PC-9 (cell line): ENCODE measurements around the gene GRM7. TPM values are rescaled to one million over a fixed set of nuclear protein-coding genes. Genes with fewer than 3 reads are reported as not detected.

Experiments used
- BruUV-seq: library from RNA; stranded (reverse); fragments of 400-500 nt; replicated peaks from 2 replicates; lab custom pipeline; 2021; lab: Mats Ljungman, UMichigan
- CTCF ChIA-PET: fragments of 300-600 bp; sonication (Branson Sonifier 250); formaldehyde crosslinking; loops from one replicate; lab custom pipeline; 2022; ENCODE audit warnings: antibody characterized with exemption; lab: Charles Lee
- POLR2A ChIA-PET: fragments of 300-600 bp; sonication (Branson Sonifier 250); formaldehyde crosslinking; loops from one replicate; lab custom pipeline; 2022; ENCODE audit warnings: antibody characterized with exemption; ENCODE audit not compliant: unreplicated experiment; lab: Charles Lee
- DNase-seq, 2 experiments: peaks; one replicate each; pipeline versions ENCODE4 v3.0.0 to v3.0.0-alpha.2; 2015 to 2022; ENCODE audit warnings: mixed read lengths in 1 of 2
- H2AFZ ChIP-seq: fragments of 200-600 bp; sonication (generic); 2 replicates; pipeline ENCODE4 v1.8.1; 2017; ENCODE audit warnings: antibody characterized with exemption
- H3F3A ChIP-seq: fragments of 200-600 bp; sonication (generic); 2 replicates; pipeline ENCODE4 v1.8.1; 2017; ENCODE audit warnings: antibody characterized with exemption, mild to moderate bottlenecking, low read depth; ENCODE audit not compliant: insufficient read depth
- H3K27ac ChIP-seq: fragments of 200-600 bp; sonication (generic); 2 replicates; pipeline ENCODE4 v1.6.1; 2016; ENCODE audit warnings: mixed run types
- H3K27me3 ChIP-seq: fragments of 200-600 bp; sonication (generic); 2 replicates; pipeline ENCODE4 v1.6.1; 2016; ENCODE audit warnings: low read depth, mixed run types; ENCODE audit not compliant: insufficient read depth
- H3K36me3 ChIP-seq: fragments of 200-600 bp; sonication (generic); 2 replicates; pipeline ENCODE4 v1.6.1; 2016; ENCODE audit warnings: low read depth, mixed run types
- H3K4me1 ChIP-seq: fragments of 200-600 bp; sonication (generic); replicated peaks from 2 replicates; pipeline ENCODE4 v1.6.1; 2016; ENCODE audit warnings: mixed run types; ENCODE audit not compliant: insufficient read depth
- H3K4me2 ChIP-seq: fragments of 200-600 bp; sonication (generic); 2 replicates; pipeline ENCODE4 v1.6.1; 2017; ENCODE audit warnings: mixed run types
- H3K4me3 ChIP-seq: fragments of 200-600 bp; sonication (generic); 2 replicates; pipeline ENCODE4 v1.6.1; 2016; ENCODE audit warnings: mixed run types
- H3K79me2 ChIP-seq: fragments of 200-600 bp; sonication (generic); 2 replicates; pipeline ENCODE4 v1.6.1; 2017; ENCODE audit warnings: low read depth, mixed run types
- H3K9me2 ChIP-seq: fragments of 200-600 bp; sonication (generic); 2 replicates; pipeline ENCODE4 v1.8.1; 2017; ENCODE audit warnings: mild to moderate bottlenecking; ENCODE audit not compliant: insufficient read depth
- H3K9me3 ChIP-seq: fragments of 200-600 bp; sonication (generic); 2 replicates; pipeline ENCODE4 v1.8.1; 2016; ENCODE audit warnings: low read depth; ENCODE audit not compliant: insufficient read depth
- H4K20me1 ChIP-seq: fragments of 200-600 bp; sonication (generic); 2 replicates; pipeline ENCODE4 v1.8.1; 2017; ENCODE audit not compliant: insufficient read depth
- EZH2 ChIP-seq: fragments of 200-600 bp; sonication (generic); IDR thresholded peaks from 2 replicates; pipeline ENCODE4 v1.8.0; 2017; ENCODE audit warnings: antibody characterized with exemption, low read depth
- intact Hi-C: fragments of 100-400 bp; cut with micrococcal nuclease; formaldehyde crosslinking; loops from one replicate; pipeline ENCODE4 v1.10.0; 2022; ENCODE audit not compliant: unreplicated experiment
- total RNA-seq: library from RNA; stranded (reverse); gene quantifications from 2 replicates; pipeline ENCODE4 v1.2.3, GENCODE V29; 2021
- TF ChIP-seq, protein P1 (sequence below): fragments of 200-600 bp; sonication (generic); conservative IDR thresholded peaks from 2 replicates; pipeline ENCODE4 v1.6.1; 2017; ENCODE audit warnings: mixed run types, antibody characterized with exemption, mild to moderate bottlenecking, moderate library complexity

The GRM7 gene
- total RNA-seq, 1 experiment from 2014 or later: not detected

- Histone ChIP-seq H3K27ac (no peak overlapping the region), H3K9me3 (no peaks in the 10 kb centered on the region), H3K36me3 (no peaks in the 10 kb centered on the region), H3K4me1 (no peaks in the 10 kb centered on the region), H3K4me3 (no peak overlapping the region), H3K4me2 (no peak overlapping the region), H3F3A (no peaks in the 10 kb centered on the region), H3K27me3 (no peaks in the 10 kb centered on the region), H4K20me1 (no peaks in the 10 kb centered on the region), H3K9me2 (no peaks in the 10 kb centered on the region), H3K79me2 (no peaks in the 10 kb centered on the region), H2AFZ (no peak overlapping the region)
- no peak for DNase-seq
- POLR2A ChIA-PET: no interaction called here
- TF ChIP-seq, protein P1, sequence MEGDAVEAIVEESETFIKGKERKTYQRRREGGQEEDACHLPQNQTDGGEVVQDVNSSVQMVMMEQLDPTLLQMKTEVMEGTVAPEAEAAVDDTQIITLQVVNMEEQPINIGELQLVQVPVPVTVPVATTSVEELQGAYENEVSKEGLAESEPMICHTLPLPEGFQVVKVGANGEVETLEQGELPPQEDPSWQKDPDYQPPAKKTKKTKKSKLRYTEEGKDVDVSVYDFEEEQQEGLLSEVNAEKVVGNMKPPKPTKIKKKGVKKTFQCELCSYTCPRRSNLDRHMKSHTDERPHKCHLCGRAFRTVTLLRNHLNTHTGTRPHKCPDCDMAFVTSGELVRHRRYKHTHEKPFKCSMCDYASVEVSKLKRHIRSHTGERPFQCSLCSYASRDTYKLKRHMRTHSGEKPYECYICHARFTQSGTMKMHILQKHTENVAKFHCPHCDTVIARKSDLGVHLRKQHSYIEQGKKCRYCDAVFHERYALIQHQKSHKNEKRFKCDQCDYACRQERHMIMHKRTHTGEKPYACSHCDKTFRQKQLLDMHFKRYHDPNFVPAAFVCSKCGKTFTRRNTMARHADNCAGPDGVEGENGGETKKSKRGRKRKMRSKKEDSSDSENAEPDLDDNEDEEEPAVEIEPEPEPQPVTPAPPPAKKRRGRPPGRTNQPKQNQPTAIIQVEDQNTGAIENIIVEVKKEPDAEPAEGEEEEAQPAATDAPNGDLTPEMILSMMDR: no peak
- TF ChIP-seq EZH2: no peak
- CTCF ChIA-PET: no interaction called here
- BruUV-seq: no TSS peak
- intact Hi-C loops: no loop called here
Measured at GRCh38 chr3:7226393-7226792, 365.5 kb downstream of the GRM7 start.

DNA sequence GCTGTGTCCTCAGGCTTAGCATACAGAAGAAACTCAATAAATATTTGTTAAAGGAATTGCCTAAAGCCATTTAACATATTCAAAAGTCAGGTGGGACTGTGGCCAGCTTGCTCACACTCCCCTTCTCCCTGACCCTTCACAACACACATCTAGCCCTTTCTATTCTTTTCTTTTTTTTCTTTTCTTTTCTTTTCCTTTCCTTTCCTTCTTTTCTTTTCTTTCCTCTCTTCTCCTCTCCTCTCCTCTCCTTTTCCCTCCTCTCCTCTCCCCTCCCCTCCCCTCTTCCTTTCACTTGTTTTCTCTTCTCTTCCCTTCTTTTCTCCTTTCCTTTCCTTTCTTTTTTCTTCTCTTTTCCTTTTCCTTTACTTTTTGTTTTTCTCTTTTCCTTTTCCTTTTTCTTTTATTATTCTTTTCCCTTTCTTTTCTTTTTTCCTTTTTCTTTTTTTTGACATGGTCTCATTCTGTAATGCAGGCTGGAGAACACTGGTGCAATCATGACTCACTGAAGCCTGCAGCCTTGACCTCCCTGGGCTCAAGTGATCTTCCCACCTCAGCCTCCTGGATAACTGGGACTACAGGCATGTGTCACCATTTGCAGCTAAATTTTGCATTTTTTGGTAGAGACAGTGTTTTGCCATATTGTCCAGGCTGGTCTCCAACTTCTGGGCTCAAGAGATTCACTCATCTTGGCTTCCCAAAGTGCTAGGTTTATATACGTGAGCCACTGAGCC lies 377.8 kb downstream of the GRM7 start:
- TF ChIP-seq, protein P1: no peak
- ChIA-PET CTCF (no interaction called here), POLR2A (no interaction called here)
- Histone ChIP-seq H3F3A (no peaks in the 10 kb centered on the region), H3K36me3 (no peaks in the 10 kb centered on the region), H3K4me3 (no peak overlapping the region), H3K9me2 (no peaks in the 10 kb centered on the region), H2AFZ (no peak overlapping the region), H3K9me3 (no peaks in the 10 kb centered on the region), H3K27me3 (no peaks in the 10 kb centered on the region), H3K4me2 (no peak overlapping the region), H3K4me1 (no peaks in the 10 kb centered on the region), H3K79me2 (no peaks in the 10 kb centered on the region), H3K27ac (no peak overlapping the region), H4K20me1 (no peaks in the 10 kb centered on the region)
- DNase-seq: no peak
- BruUV-seq: no TSS peak
- intact Hi-C loops: no loop called here

- POLR2A ChIA-PET: no interaction called here
- BruUV-seq: no TSS peak
- intact Hi-C loops: no loop called here
Measured at GRCh38 chr3:7241584-7242302, 380.8 kb downstream of the GRM7 start.

More at GRCh38 chr3:7241584-7242302, 380.8 kb downstream of the GRM7 start:
- no peaks in the 10 kb centered on the region for H3K9me2 ChIP-seq
- H3F3A ChIP-seq: no peaks in the 10 kb centered on the region
- H3K4me3 ChIP-seq: no peak overlapping the region
- H3K9me3 ChIP-seq: no peaks in the 10 kb centered on the region
- no peak overlapping the region for H3K4me2 ChIP-seq
- H3K27me3 ChIP-seq: no peaks in the 10 kb centered on the region
- TF ChIP-seq, protein P1: no peak
- TF ChIP-seq EZH2: no peak
- no peak for DNase-seq
- CTCF ChIA-PET: no interaction called here
- H3K27ac ChIP-seq: no peak overlapping the region
- no peaks in the 10 kb centered on the region for H3K4me1 ChIP-seq
- no peak overlapping the region for H2AFZ ChIP-seq
- no peaks in the 10 kb centered on the region for H3K79me2 ChIP-seq
- no peaks in the 10 kb centered on the region for H4K20me1 ChIP-seq
- H3K36me3 ChIP-seq: no peaks in the 10 kb centered on the region
